Left forelimb (tissue), 1 donor: ENCODE measurements around the gene SPATA46.
"Not testable (repeated sequence)": the region's sequence is repeated elsewhere in the genome, so short reads cannot be mapped to it uniquely, and the experiment has no call there.

ENCODE experiments used
- DNase-seq: peaks from one replicate; pipeline ENCODE4 v3.0.0-alpha.2; 2018; ENCODE audit warnings: low spot score

Gene SPATA46

DNA sequence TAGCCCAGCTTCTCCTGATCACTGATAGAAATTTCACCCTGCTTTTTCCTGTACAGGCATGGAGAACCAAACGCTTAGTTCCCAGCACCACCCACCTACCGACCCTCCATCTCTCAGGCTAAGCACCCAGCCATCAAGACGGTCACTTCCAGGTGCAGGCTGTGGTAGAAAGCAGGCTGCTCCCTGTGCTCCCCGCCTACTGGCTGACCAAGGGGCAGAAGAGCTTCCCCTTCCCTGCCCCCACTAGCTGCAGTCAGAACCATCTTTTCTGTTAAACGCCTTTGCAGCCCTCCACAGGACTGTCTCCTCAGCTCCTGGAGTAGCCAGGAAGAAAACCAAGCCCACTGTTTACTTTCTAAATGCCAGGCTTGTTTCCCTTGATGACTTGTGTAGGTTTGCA, 23.0 kb downstream of the SPATA46 start:
- no peak for DNase-seq

DNA sequence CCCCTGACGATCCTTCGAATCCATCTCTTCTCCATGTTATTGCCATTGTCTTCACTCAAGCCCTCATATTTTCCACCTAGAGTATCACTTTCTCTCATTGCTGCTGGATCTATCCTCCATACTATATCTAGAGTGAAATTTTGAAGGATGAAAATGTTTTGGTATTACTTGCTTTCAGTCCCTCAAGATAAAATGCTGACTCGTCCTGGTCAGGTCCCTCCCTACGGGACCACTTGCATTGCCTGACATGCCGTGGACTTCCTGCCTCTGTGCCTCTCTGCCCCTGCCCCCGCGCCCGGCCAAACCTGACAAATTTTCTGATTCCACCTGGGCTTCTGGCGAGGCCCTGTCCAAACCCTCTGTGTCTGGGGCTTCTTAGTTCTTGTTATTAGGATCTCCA, 23.6 kb downstream of the SPATA46 start:
- no peak for DNase-seq

DNA sequence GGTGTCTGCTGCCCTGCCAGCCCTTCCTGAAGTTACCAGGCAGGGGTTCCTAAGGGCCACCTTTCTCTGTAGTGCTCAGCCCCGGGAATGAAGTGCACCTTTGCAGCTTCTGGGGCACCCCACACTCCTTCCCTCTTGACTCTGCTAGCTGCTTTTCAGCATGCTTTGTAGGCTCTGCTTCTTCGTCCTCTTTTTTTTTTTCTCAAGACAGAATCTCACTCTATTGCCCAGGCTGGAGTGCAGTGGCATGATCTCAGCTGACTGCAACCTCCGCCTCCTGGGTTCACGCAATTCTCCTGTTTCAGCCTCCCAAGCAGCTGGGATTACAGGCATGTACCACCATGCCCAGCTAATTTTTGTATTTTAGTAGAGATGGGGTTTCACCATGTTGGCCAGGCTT, 24.8 kb downstream of the SPATA46 start:
- DNase-seq = not testable (repeated sequence)

DNA sequence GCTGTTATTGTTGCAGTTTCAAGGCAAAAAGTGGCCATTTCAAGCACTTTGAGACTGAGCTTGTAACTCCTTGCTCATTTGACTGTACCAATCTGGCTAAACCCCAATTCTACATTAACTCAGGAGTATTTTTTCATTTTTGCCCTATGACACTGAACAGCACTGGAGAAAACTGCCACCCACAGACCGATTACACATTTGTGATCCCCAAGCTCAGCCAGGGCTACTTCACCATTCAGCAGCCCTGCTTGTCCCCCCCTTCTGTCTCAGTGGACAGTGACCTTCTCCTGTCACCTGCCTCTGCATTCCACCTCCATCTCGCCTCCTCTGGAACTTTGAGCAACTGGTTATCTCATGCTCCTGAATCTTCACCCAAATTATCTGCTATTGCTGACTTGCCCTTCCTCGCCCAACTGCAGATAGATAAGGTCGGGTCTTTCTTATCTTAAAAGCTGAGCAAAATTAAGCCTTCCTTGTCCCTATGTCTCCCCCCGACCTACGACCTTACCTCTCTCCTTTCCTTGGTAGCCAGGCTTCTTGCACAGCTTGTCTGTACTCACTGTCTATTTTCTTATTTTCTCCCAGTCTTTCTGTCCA, 25.3 kb downstream of the SPATA46 start:
- DNase-seq = no peak

DNA sequence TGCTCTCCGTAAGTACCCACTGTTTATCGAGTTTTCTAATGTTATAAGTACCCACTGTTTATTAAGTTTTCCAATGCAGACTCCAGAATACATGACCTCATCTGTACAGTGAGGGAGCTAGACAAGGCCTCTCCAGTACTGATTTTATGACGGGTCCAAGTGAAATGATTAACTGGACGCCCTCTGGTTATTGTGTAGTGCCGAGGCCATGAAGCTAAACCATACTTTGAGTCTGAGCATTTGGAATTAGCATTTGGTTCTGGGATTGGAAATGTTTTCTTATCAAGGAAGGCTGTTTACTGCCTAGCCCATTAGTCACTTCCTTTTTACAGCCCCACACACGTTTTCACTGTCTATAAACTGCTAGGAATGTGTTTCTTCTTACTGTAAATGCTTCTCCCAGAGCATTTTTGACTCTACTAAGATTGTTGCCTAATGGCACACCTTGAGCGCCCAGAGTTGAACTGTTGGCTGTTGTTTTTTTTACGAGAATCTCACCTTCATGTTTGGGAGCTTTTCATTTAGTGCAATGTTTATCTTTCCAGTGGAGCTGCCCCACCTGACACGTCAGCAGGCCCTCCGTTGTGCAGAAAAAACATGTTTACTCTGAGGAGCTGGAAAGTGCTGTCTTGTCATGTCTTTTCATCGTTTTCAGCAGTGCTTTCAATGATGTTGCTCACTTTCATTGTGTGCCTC, 26.9 kb downstream of the SPATA46 start:
- no peak for DNase-seq

DNA sequence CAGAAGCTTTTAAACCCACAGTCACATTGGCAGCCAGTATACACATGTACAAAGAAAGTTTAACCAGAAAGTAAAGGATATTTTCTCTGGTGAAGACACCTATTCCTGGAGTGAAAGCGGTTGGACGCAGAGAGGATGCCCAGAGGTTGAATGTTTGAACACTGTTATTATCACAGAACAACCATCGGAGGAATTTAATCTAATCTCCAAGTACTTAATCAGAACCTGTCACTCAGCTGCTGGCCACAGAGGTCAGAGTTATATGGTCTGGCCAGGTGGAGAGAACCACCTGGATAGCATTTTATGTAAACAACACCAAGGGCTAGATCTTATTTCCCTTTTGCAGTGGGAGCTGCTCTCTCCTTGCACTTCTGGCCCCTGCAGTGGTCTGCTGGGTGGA, 29.4 kb downstream of the SPATA46 start:
- DNase-seq = no peak

DNA sequence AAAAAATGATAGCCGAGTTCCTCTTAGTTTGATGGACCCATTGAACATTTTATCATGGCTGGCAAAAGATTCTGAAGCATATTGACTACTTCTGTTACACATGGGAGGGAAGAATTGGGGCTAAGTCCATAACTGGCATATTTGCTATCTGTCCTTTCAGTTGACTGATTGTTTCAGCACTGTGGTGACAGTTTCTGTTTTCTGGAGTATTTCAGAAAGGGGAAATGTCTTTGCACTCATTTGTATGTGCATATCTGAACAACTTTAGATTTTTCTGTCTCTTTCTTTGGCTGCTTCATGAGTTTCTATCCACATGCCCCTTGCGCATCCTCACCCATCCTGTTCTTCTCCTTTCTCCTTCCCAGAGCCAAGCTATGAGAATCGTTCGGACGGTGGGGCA, 33.2 kb downstream of the SPATA46 start:
- no peak for DNase-seq

DNA sequence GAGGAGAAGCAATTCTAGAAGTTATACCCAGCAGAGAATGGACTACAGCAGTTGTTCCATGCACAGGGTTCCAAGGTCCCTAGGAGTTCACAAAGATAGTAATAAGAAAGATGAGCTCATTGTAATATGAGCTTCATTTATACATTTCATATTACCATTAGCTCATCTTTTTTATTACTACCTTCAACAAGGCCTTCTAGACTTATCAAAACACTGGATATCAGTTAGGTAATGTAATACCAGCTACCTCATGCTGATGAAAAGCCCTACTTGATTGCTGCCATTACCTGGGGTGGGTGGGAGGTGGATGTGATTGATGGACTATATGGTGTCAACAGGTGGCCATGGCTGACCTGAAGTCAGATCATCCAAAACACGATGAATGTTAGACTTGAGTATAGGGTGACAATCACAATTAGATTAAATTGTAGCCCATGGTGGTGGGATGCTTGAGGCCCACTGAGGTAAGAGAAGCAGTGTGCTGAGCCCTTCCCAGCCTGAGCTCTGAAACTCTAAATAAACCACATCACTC, 34.1 kb downstream of the SPATA46 start:
- no peak for DNase-seq

DNA sequence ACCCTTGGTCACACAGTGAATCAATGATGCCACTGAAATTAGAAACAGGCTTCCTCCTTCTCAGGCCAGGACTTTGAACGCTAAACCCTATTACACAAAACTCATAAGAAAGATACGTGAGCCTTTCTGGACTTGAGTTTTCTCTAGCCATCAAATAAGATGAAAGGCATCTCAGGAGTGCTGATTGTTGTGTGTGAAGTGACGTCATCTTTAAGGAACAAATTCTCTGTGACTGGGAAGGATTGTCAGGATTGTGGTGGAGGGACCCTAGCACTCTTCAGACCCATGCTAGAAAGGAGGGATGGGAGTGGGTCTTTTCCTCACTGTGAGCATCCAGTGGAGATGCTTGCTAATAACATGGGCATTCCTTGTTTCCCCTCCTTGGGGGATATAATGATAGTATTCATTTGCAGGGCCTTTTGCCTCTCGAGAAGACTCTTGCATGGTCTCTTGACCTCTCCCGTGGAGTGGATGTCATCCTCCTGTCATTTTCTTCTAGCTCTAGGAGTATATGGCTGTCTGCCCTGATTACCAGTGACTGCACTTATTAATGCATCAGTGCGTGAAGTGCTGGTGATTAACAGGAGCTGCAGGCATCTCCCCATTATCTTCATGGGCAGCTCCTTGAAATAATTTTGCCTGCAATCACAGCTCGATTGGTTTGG, 39.9 kb downstream of the SPATA46 start:
- DNase-seq = no peak

DNA sequence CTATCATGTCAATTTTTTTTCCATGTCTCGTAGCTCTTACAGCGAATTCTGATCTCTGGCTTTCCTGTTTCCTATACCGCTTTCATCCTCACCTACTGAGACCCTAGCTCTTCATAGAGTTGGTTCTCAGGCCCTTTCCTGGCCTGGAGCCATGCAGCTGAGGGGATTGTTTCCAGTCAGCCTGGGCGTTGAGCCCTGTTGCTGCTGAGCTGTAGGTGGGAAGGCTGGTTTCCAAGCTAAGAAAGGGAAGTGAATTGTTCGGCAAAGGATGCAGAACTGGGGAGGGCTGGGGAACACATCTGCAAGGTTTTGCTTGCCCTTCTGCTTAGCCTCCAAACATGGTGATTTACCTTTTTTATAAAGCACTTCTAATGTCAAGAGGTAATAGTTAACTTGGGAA, 41.5 kb downstream of the SPATA46 start:
- no peak for DNase-seq

DNA sequence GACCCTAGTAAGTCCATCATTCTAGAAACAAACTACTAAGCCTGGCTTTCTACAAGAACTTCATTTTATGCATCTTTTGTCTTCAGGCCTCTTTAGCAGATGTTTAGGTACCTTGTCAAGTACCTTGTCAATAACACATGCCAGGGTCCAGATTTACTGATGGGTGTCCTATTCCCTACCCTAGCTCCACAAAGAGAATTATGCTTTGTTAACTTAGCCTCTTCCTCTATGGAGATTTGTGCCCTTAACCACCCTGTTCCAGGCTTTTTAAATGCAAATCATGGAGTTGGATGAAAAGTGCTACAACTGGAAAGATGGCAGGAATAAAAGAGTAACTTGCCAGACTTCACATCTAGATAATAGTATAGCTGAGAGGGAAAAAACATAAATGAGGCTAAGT, 42.7 kb downstream of the SPATA46 start:
- DNase-seq = no peak

DNA sequence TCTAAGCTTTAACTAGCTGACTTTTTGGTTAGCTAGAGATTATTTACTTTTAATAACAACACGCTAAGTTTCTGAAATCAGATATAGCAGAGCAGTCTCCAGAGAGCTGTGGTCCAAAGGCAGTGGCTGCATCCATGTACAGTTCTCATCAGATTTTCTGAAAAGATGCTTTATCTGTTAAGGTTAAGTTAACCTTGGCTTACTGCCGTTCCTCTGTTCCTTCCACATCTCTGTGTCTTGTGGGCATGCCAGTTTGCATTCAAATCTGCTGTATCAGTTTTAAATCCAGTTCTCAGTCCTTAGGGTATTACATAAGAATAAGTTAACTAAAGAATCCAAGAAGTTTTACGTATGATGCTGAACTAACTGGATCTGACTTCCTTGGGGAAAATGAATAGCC, 46.8 kb downstream of the SPATA46 start:
- no peak for DNase-seq

DNA sequence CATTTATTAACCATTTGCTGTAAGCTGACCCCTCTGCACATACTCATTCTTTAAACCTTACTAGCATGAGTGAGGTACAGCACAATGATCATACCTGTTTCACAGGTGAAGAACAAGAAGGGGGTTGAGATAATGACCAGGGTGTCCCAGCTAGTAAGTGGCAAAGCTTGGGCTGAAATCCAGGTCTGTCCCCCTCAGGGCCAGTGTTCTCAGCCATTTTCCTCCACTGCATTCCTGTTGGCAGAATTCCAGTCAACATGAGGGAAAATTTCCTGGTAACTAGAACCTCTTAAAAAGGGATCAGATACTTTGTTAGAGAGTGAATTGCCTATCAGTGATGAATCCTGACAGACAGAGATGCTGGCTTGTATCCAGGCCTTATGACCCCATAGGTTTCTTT, 48.1 kb downstream of the SPATA46 start:
- DNase-seq = no peak

DNA sequence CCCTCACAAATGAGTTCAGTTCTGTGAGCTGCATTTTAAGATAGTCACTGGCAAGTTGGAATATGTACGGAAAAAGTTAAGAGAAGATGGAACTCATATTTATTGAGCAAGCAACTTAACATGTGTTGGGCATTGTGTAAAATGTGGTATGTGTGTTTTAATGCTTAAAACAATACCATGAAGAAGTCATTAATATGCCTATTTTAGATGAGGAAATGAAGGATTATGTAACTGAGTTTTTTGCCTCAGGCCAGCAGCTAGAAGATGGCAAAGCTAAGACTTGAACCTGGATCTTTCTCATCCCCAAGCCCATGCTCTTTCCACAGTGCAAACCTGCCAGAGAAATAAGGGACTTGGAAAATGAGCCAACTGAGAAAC, 48.9 kb downstream of the SPATA46 start:
- no peak for DNase-seq

DNA sequence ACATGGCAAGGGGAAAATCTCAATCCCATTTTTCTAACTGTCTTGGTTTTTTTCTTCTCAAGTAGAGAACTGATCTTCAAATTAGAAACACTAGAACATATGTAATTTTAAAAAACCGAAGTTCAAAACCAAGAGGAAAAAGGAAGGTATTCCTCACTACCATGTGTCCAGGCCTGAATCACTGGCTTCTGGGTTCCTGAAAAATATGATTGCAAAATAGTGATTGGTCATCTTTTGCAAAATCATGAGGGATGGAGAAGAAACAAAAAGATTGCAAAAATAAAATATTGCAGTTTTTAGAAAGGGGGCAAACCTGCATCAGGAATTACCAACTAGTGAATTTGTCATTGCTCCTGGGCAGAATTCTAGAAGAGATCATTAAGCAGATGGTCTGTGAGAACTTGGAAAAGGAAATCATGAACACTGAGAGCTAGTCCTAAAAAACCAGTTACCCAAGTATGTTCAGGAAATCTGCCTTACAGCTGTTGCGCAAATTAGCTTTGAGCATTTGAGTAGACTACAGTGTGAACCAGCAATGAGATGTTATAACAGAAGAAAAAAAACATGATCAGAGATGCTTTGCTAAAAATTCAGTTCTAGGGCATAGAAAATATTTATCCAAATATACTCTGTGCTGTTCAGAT, 49.4 kb downstream of the SPATA46 start:
- no peak for DNase-seq

DNA sequence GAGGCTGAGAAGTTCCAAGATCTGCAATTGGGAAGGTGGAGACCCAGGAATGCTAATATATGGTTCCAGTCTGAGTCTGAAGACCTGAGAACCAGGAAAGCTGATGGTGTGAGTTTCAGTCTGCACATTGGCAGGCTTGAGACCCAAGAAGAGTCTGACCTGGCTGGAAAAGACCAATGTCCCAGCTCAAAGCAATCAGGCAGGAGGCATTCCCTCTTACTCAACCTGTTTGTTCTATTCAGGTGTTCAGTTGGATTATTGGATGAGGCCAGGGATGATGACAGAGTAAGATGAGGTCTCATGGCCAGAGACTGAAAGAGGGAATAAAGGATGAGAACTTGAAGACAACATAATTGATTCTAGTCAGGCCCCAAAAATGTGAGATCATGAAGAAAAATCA, 50.1 kb downstream of the SPATA46 start:
- no peak for DNase-seq

DNA sequence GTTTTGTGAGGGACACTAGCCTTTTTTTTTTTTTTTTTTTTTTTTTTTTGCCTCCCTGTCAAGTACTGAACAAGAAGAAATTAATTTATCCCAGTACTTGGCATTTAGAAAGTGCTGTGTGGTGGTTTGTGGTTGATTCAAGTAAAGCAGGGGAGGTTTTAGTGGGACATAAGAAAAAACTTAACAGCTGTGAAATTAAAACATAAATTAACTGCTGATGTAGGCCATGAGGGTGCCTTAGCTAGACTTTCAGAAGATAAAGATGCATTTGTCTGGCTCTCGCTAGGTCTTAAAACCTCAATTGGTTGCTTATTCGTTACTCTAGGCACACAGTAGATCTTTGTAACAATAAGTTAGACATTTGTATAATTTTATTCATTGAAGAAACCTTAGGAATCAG, 52.3 kb downstream of the SPATA46 start:
- DNase-seq = no peak
